CD4-positive, alpha-beta T cell (primary cell): Measurements from ENCODE around the gene ZNF879. TPM values are rescaled to one million over a fixed set of nuclear protein-coding genes. Genes with fewer than 3 reads are reported as not detected.

Experiments used
- ATAC-seq: fragments of 200-7000 bp; cut with Tn5 transposase; one replicate; pipeline ENCODE4 v1.10.0; 2022; ENCODE audit warnings: mild to moderate bottlenecking; ENCODE audit not compliant: poor library complexity
- CTCF ChIA-PET: fragments of 350-600 bp; sonication (Branson Sonifier 250); formaldehyde crosslinking; loops from one replicate; lab custom pipeline; 2021; ENCODE audit warnings: antibody characterized with exemption, inconsistent platforms; lab: Charles Lee
- POLR2A ChIA-PET: fragments of 350-600 bp; sonication (Branson Sonifier 250); formaldehyde crosslinking; loops from one replicate; lab custom pipeline; 2021; ENCODE audit warnings: antibody characterized with exemption, inconsistent platforms; lab: Charles Lee
- DNase-seq, 14 experiments: peaks; one replicate each; pipeline ENCODE4 v3.0.0-alpha.2; 2013 to 2020; ENCODE audit warnings: mixed read lengths in 2 of 14
- H3K27ac ChIP-seq, 2 donors: one replicate each; pipeline versions ENCODE4 v1.5.1 to v1.7.0; 2013; ENCODE audit warnings: low read length in 2 of 2, low read depth in 1 of 2, mild to moderate bottlenecking in 1 of 2
- H3K27me3 ChIP-seq, 2 experiments: 1 replicate in 1 of 2; 2 replicates in 1 of 2; pipeline versions ENCODE4 v1.6.1 to v1.7.0; 2013; ENCODE audit warnings: low read length in 2 of 2, control low read depth in 1 of 2, mild to moderate bottlenecking in 1 of 2, moderate library complexity in 1 of 2; ENCODE audit not compliant: insufficient read depth in 2 of 2, control insufficient read depth in 1 of 2
- H3K36me3 ChIP-seq: one replicate; pipeline ENCODE4 v1.6.1; 2013; ENCODE audit warnings: low read length, control low read depth; ENCODE audit not compliant: insufficient read depth
- H3K4me1 ChIP-seq: one replicate; pipeline ENCODE4 v1.6.1; 2013; ENCODE audit warnings: low read length, control low read depth; ENCODE audit not compliant: insufficient read depth
- H3K4me3 ChIP-seq: one replicate; pipeline ENCODE4 v1.5.1; 2013; ENCODE audit warnings: mild to moderate bottlenecking, low read length, moderate library complexity
- H3K9me3 ChIP-seq, 2 experiments: 1 replicate in 1 of 2; 2 replicates in 1 of 2; pipeline versions ENCODE4 v1.6.1 to v1.7.0; 2013; ENCODE audit warnings: low read length in 2 of 2, mild to moderate bottlenecking in 2 of 2, control low read depth in 1 of 2, moderate library complexity in 1 of 2; ENCODE audit not compliant: control insufficient read depth in 1 of 2, insufficient read depth in 1 of 2
- H3K27ac Mint-ChIP-seq: one replicate; pipeline ENCODE4 v1.8.0; 2020; ENCODE audit warnings: mixed read lengths
- H3K27me3 Mint-ChIP-seq: one replicate; pipeline ENCODE4 v1.8.0; 2021; ENCODE audit warnings: mixed read lengths
- H3K36me3 Mint-ChIP-seq: one replicate; pipeline ENCODE4 v1.8.0; 2021; ENCODE audit warnings: low read depth, mixed read lengths
- H3K4me1 Mint-ChIP-seq: one replicate; pipeline ENCODE4 v1.8.0; 2021; ENCODE audit warnings: low read depth, mixed read lengths
- H3K4me3 Mint-ChIP-seq: one replicate; pipeline ENCODE4 v1.8.0; 2020; ENCODE audit warnings: mild to moderate bottlenecking, mixed read lengths
- H3K9me3 Mint-ChIP-seq: one replicate; pipeline ENCODE4 v1.8.0; 2020; ENCODE audit warnings: mixed read lengths
- CTCF ChIP-seq: fragments of 200-600 bp; IDR thresholded peaks from one replicate; pipeline ENCODE4 v1.8.0; 2022; ENCODE audit warnings: antibody characterized with exemption, mild to moderate bottlenecking
- intact Hi-C, 2 experiments: fragments of 100-400 bp; cut with DNase I in 1 of 2; cut with micrococcal nuclease in 1 of 2; formaldehyde crosslinking; loops; one replicate each; pipeline versions ENCODE4 v1.15.1 to v1.9.0; 2023 to 2025; cut with DNase I, micrococcal nuclease
- total RNA-seq, 174 experiments: library from RNA in 2 of 174; stranded (reverse) in 2 of 174; gene quantifications; one replicate each; pipeline ENCODE4 v1.2.3 and lab custom pipeline; 2021 to 2026

The ZNF879 gene
- total RNA-seq, 2 experiments from 2014 or later, result 4.9 to 5.1 TPM

GRCh38 chr5:178993955-178994579 is 29.5 kb upstream of the ZNF879 start:
- no peak overlapping the region for H3K4me3 ChIP-seq
- Mint-ChIP-seq H3K4me3 (no peak overlapping the region), H3K36me3 (no peaks in the 10 kb centered on the region), H3K27me3 (peaks cover 43% of the 10 kb centered on the region), H3K4me1 (no peaks in the 10 kb centered on the region), H3K9me3 (no peaks in the 10 kb centered on the region), H3K27ac (no peak overlapping the region)
- TF ChIP-seq CTCF, result no peak
- H3K36me3 ChIP-seq, result no peaks in the 10 kb centered on the region
- POLR2A ChIA-PET, result no interaction called here
- DNase-seq, result no peak
- H3K27ac ChIP-seq, result no peak overlapping the region
- peaks cover 20% of the 10 kb centered on the region in 2 experiments for H3K27me3 ChIP-seq
- CTCF ChIA-PET, result no interaction called here
- ATAC-seq, result no peak
- peaks cover 8 to 76% of the 10 kb centered on the region in 2 experiments for H3K9me3 ChIP-seq
- H3K4me1 ChIP-seq, result no peaks in the 10 kb centered on the region
- intact Hi-C loops, result no loop called here

- Histone ChIP-seq H3K9me3 (peaks cover 5 to 76% of the 10 kb centered on the region in 2 experiments), H3K36me3 (no peaks in the 10 kb centered on the region), H3K4me1 (no peaks in the 10 kb centered on the region), H3K4me3 (no peak within 1 kb of the TSS), H3K27ac (no peak within 1 kb of the TSS), H3K27me3 (peaks cover 20% of the 10 kb centered on the region in 2 experiments)
- Mint-ChIP-seq H3K4me3 (no peak within 1 kb of the TSS), H3K9me3 (no peaks in the 10 kb centered on the region), H3K4me1 (no peaks in the 10 kb centered on the region), H3K36me3 (no peaks in the 10 kb centered on the region), H3K27me3 (peaks cover 43% of the 10 kb centered on the region), H3K27ac (no peak within 1 kb of the TSS)
- ChIA-PET POLR2A (no interaction called here), CTCF (no interaction called here)
- ATAC-seq (no peak), DNase-seq (no peak)
- intact Hi-C loops, result no loop called here
- TF ChIP-seq CTCF, result no peak
Measured at GRCh38 chr5:178994580-178995340, 28.8 kb upstream of the ZNF879 start, which contains the start of gene GRM6. TSS of gene GRM6 (minus strand) at chr5:178995320. CDS start at chr5:178994944, 376 bp downstream.

GRCh38 chr5:178995341-178995690 is 28.3 kb upstream of the ZNF879 start:
- Mint-ChIP-seq H3K36me3 (no peaks in the 10 kb centered on the region), H3K27me3 (peaks cover 43% of the 10 kb centered on the region), H3K27ac (no peak overlapping the region), H3K9me3 (no peaks in the 10 kb centered on the region), H3K4me1 (no peaks in the 10 kb centered on the region), H3K4me3 (no peak overlapping the region)
- Histone ChIP-seq H3K4me3 (no peak overlapping the region), H3K27me3 (peaks cover 20% of the 10 kb centered on the region in 2 experiments), H3K36me3 (no peaks in the 10 kb centered on the region), H3K4me1 (no peaks in the 10 kb centered on the region), H3K9me3 (peaks cover 0 to 71% of the 10 kb centered on the region in 2 experiments), H3K27ac (no peak overlapping the region)
- ATAC-seq, result no peak
- no peak for TF ChIP-seq CTCF
- ChIA-PET POLR2A (no interaction called here), CTCF (no interaction called here)
- DNase-seq, result no peak
- intact Hi-C loops, result no loop called here
